Measurements from ENCODE around the gene USP26. TPM values are rescaled to one million over a fixed set of nuclear protein-coding genes. Genes with fewer than 3 reads are reported as not detected.
"Not testable (repeated sequence)": the region's sequence is repeated elsewhere in the genome, so short reads cannot be mapped to it uniquely, and the experiment has no call there.

The USP26 gene
- total and polyA plus RNA-seq, 12 donors: not detected

GRCh38 chrX:132990835-132991234 lies 106.1 kb downstream of the USP26 start:
- intact Hi-C loops (cut with DNase I): no loop called here
- TF ChIP-seq POLR2A (IDR thresholded peaks at IDR 0.05): no peak
- no peak for TF ChIP-seq CTCF (IDR thresholded peaks at IDR 0.05)

GRCh38 chrX:132986556-132986955 lies 110.4 kb downstream of the USP26 start:
- no peaks in the 10 kb centered on the region for H3K9me3 ChIP-seq (replicated peaks in 1 of 3)
- H3K4me1 ChIP-seq (replicated peaks in 1 of 2): no peaks in the 10 kb centered on the region
- no peak overlapping the region for H3K4me3 ChIP-seq
- no peak overlapping the region for H3K27ac ChIP-seq
- peaks cover 19% of the 10 kb centered on the region for H3K27me3 ChIP-seq
- no peaks in the 10 kb centered on the region for H3K36me3 ChIP-seq (replicated peaks in 1 of 2)
- DNase-seq: no peak
- intact Hi-C loops (cut with DNase I): no loop called here
- TF ChIP-seq POLR2A (IDR thresholded peaks at IDR 0.05) (no peak), CTCF (IDR thresholded peaks at IDR 0.05) (no peak)

More at GRCh38 chrX:132990835-132991234, 106.1 kb downstream of the USP26 start:
- no peak overlapping the region for H3K4me3 ChIP-seq
- no peak overlapping the region for H3K27ac ChIP-seq
- no peaks in the 10 kb centered on the region for H3K9me3 ChIP-seq (replicated peaks in 1 of 3)
- H3K36me3 ChIP-seq (replicated peaks in 1 of 2): no peaks in the 10 kb centered on the region
- DNase-seq: no peak
- WGBS, 4 donors: 70 to 100% (median 87%) methylated on average over 1 to 2 of the region's 2 CpGs
- no peaks in the 10 kb centered on the region for H3K4me1 ChIP-seq (replicated peaks in 1 of 2)
- peaks cover 11% of the 10 kb centered on the region for H3K27me3 ChIP-seq

GRCh38 chrX:132984058-132984650 lies 112.8 kb downstream of the USP26 start:
- Histone ChIP-seq H3K4me1 (replicated peaks in 1 of 2) (no peaks in the 10 kb centered on the region), H3K9me3 (replicated peaks in 1 of 3) (no peaks in the 10 kb centered on the region), H3K4me3 (no peak overlapping the region), H3K27ac (no peak overlapping the region), H3K36me3 (replicated peaks in 1 of 2) (no peaks in the 10 kb centered on the region), H3K27me3 (peaks cover 25% of the 10 kb centered on the region)
- TF ChIP-seq CTCF (IDR thresholded peaks at IDR 0.05) (no peak), POLR2A (IDR thresholded peaks at IDR 0.05) (no peak)
- intact Hi-C loops (cut with DNase I): no loop called here
- DNase-seq: peak in 1 of 7 donors; percentile 62
- WGBS, 4 donors: 59 to 68% (median 60%) methylated on average over 6 to 7 of the region's 7 CpGs

- no peak overlapping the region for H3K27ac ChIP-seq
- WGBS, 4 donors: 18 to 53% (median 33%) methylated on average over 2 of the region's 2 CpGs
- no peaks in the 10 kb centered on the region for H3K4me1 ChIP-seq (replicated peaks in 1 of 2)
- H3K36me3 ChIP-seq (replicated peaks in 1 of 2): no peaks in the 10 kb centered on the region
- intact Hi-C loops (cut with DNase I): no loop called here
- H3K27me3 ChIP-seq: peaks cover 25% of the 10 kb centered on the region
- TF ChIP-seq POLR2A (IDR thresholded peaks at IDR 0.05): no peak
- TF ChIP-seq CTCF (IDR thresholded peaks at IDR 0.05): no peak
- no peak overlapping the region for H3K4me3 ChIP-seq
- DNase-seq: no peak
- no peaks in the 10 kb centered on the region for H3K9me3 ChIP-seq (replicated peaks in 1 of 3)
Observed at GRCh38 chrX:132983496-132983895, 113.4 kb downstream of the USP26 start.

- H3K4me1 ChIP-seq (replicated peaks in 1 of 2); H3K36me3 ChIP-seq (replicated peaks in 1 of 2); DNase-seq; H3K9me3 ChIP-seq (replicated peaks in 1 of 3); H3K27ac ChIP-seq; intact Hi-C loops (cut with DNase I); H3K4me3 ChIP-seq: not testable (repeated sequence)
- 75 to 90% (median 85%) methylated on average over 2 of the region's 2 CpGs for WGBS, 4 donors
- peaks cover 16% of the 10 kb centered on the region for H3K27me3 ChIP-seq
Observed at GRCh38 chrX:132980035-132980434, 116.9 kb downstream of the USP26 start.
